ENCODE data around the gene EHD1. TPM values are rescaled to one million over a fixed set of nuclear protein-coding genes. Genes with fewer than 3 reads are reported as not detected.
A peak's percentile ranks its signal among the peaks of the same experiment; 100 is the strongest.

EHD1 gene
- total and polyA plus RNA-seq, 9 of the 15 experiments (the other 6 are each of a cell fraction or from before 2014, with no cell fraction given) = 0.46 to 65.0 (median 16.4) TPM

DNA sequence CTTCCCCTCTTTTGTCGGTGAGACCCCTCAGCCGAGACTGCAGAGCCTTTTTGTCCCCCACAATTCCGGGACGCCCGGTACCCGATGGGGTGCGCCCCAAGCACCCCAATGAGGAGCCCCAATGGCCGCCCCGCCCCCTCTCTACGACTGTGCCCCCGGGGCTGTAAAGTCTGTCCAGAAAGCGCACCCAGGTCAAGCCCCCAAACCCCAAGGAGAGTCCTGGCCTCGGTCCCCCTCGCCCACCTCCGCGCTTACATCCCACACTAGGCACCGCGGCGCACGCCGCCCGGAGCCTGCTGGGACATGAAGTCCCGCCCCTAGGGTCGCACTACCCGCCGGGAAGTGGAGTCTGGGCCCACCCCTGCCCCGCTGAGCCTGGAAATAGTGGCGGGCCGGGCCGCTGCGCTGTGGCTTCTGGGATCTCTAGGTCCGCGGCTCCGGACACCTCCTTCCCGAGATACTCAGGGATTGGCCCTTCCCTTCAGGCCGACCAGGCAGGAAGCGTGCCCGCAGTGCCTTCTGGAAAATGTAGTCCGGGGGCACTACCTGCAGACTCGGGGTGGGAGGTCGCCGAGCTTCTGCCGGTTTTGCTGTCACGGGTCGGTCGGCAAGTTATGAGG, 68.0 kb downstream of the EHD1 start, which contains the start of gene MEN1 (continued):
- TF ChIP-seq RAD51 (IDR thresholded peaks at IDR 0.05; ENCODE audit: borderline replicate concordance, low read depth) (no peak), TCF3 (CRISPR knock-in tag; IDR thresholded peaks at IDR 0.05) (no peak), THRAP3 (IDR thresholded peaks at IDR 0.05; ENCODE audit: borderline replicate concordance) (no peak), HDGF (IDR thresholded peaks at IDR 0.05) (no peak), FOSL1 (tag; conservative IDR thresholded peaks at IDR 0.05) (0 out of 2 replicates have a peak, but pooled peaks have one; percentile 39), ZNF239 (CRISPR knock-in tag; IDR thresholded peaks at IDR 0.05) (no peak), TCF7L2 (IDR thresholded peaks at IDR 0.05; ENCODE audit: low read depth, low read length) (no peak), BMI1 (IDR thresholded peaks at IDR 0.05; ENCODE audit: low read length) (no peak), NCOA1 (IDR thresholded peaks at IDR 0.05; ENCODE audit: low read depth) (no peak), MCM5 (IDR thresholded peaks at IDR 0.05; ENCODE audit: low read depth) (no peak), BHLHE40 (IDR thresholded peaks at IDR 0.05; ENCODE audit: low read length) (peak; percentile 69), MYC (IDR thresholded peaks at IDR 0.05; ENCODE audit: low read depth, low read length) (peak; percentile 72), MYC (CRISPR knock-in tag; IDR thresholded peaks at IDR 0.05; ENCODE audit: borderline replicate concordance, low read depth) (no peak), SMARCE1 (IDR thresholded peaks at IDR 0.05) (no peak), ZNF644 (tag; IDR thresholded peaks at IDR 0.05; ENCODE audit: low read depth) (no peak), PPARD (CRISPR knock-in tag; IDR thresholded peaks at IDR 0.05) (no peak), YY1 (IDR thresholded peaks at IDR 0.05; ENCODE audit: borderline replicate concordance in 1 of 3, control insufficient read depth in 1 of 3, extremely low read depth in 1 of 3, insufficient read depth in 3 of 3, insufficient read length in 1 of 3, insufficient replicate concordance in 2 of 3, low read depth in 1 of 3, low read length in 2 of 3) (peak in 1 of 3 experiments; percentile 58)
- TF ChIP-seq, protein P1, sequence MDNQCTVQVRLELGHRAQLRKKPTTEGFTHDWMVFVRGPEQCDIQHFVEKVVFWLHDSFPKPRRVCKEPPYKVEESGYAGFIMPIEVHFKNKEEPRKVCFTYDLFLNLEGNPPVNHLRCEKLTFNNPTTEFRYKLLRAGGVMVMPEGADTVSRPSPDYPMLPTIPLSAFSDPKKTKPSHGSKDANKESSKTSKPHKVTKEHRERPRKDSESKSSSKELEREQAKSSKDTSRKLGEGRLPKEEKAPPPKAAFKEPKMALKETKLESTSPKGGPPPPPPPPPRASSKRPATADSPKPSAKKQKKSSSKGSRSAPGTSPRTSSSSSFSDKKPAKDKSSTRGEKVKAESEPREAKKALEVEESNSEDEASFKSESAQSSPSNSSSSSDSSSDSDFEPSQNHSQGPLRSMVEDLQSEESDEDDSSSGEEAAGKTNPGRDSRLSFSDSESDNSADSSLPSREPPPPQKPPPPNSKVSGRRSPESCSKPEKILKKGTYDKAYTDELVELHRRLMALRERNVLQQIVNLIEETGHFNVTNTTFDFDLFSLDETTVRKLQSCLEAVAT (IDR thresholded peaks at IDR 0.05) = no peak
- TF ChIP-seq, protein P2, sequence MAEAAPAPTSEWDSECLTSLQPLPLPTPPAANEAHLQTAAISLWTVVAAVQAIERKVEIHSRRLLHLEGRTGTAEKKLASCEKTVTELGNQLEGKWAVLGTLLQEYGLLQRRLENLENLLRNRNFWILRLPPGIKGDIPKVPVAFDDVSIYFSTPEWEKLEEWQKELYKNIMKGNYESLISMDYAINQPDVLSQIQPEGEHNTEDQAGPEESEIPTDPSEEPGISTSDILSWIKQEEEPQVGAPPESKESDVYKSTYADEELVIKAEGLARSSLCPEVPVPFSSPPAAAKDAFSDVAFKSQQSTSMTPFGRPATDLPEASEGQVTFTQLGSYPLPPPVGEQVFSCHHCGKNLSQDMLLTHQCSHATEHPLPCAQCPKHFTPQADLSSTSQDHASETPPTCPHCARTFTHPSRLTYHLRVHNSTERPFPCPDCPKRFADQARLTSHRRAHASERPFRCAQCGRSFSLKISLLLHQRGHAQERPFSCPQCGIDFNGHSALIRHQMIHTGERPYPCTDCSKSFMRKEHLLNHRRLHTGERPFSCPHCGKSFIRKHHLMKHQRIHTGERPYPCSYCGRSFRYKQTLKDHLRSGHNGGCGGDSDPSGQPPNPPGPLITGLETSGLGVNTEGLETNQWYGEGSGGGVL (CRISPR knock-in tag; IDR thresholded peaks at IDR 0.05) = no peak
- TF ChIP-seq, protein P3, sequence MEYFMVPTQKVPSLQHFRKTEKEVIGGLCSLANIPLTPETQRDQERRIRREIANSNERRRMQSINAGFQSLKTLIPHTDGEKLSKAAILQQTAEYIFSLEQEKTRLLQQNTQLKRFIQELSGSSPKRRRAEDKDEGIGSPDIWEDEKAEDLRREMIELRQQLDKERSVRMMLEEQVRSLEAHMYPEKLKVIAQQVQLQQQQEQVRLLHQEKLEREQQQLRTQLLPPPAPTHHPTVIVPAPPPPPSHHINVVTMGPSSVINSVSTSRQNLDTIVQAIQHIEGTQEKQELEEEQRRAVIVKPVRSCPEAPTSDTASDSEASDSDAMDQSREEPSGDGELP (CRISPR knock-in tag; IDR thresholded peaks at IDR 0.05; ENCODE audit: borderline replicate concordance) = peak; percentile 84; the same call in 1 of the 2 replicates
- TF ChIP-seq, protein P4, sequence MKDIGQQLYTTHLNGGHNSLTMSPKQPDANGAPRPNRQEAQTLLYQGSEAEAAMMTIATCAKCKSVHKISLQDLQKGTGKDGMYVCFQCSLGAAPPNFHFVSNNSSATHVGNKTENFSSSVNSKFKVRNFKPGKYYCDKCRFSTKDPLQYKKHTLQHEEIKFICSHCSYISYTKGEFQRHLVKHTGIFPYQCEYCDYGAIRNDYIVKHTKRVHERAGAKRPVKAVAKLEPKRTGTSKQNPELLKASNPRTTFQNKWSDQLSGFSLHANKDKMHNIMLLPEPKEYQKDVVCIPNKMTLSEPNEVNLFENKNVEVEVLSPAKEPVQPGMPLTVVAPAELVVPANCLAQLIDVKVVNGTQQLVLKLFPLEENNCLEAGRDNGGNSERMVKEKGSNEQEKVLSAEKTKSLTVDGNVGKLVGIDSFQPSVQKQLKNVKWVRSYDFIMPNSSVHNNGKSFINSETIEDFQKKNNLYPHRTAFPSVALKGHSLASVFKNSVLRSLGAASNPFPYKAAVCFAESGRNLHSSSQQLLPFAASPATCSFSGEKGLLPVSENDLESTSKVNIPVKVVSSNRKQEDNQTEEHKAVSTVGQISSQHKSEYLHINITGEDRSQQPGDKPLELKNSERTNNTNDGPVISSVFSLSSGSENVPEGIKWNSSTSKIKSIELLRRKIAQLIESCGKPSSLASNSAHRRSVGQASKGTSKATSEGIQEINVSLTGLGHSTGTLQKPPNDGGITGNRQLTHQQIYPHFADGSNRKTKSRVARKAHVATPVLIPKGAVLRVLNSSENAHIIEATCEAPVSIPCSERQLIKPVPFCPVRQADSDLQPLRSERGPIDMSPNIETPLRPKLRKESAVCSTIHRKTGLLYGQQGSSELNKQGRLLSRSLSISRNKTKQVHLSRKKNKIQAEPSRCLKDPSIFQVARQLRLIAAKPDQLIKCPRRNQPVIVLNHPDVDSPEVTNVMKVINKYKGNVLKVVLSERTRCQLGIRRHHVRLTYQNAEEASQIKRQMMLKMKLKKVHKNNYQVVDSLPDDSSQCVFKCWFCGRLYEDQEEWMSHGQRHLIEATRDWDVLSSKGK (CRISPR knock-in tag; IDR thresholded peaks at IDR 0.05) = no peak

All from K562 (cell line).